HEK293 (cell line): ENCODE results near the gene CRYBB2.
"Not testable (repeated sequence)": the region's sequence is repeated elsewhere in the genome, so short reads cannot be mapped to it uniquely, and the experiment has no call there.

Experiments
- CTCF ChIA-PET: fragments of 350-600 bp; formaldehyde crosslinking; extraction: SDS; loops from one replicate; lab custom pipeline; 2021; ENCODE audit warnings: antibody characterized with exemption; lab: Yijun Ruan, JAX
- POLR2A ChIA-PET: fragments of 300-600 bp; formaldehyde crosslinking; extraction: SDS; loops from one replicate; lab custom pipeline; 2020; ENCODE audit warnings: antibody characterized with exemption, inconsistent platforms; lab: Yijun Ruan, JAX
- H3K27ac ChIP-seq: fragments of 200-500 bp; sonication (Bioruptor generic); 2 replicates; pipeline ENCODE4 v1.5.1; 2014; ENCODE audit warnings: low read depth, low read length, control low read depth, inconsistent platforms; ENCODE audit errors: extremely low read depth
- H3K36me3 ChIP-seq, 2 experiments: fragments of 200-500 bp in 1 of 2; sonication (Bioruptor generic) in 1 of 2; 1 replicate in 1 of 2; 2 replicates in 1 of 2; pipeline ENCODE4 v1.5.1; 2014 to 2017; ENCODE audit warnings: inconsistent platforms in 2 of 2, low read length in 2 of 2; ENCODE audit not compliant: control insufficient read depth in 2 of 2, insufficient read depth in 1 of 2
- H3K4me1 ChIP-seq: fragments of 200-500 bp; sonication (Bioruptor generic); 2 replicates; pipeline ENCODE4 v1.5.1; 2014; ENCODE audit warnings: mild to moderate bottlenecking, low read length, inconsistent platforms; ENCODE audit not compliant: control insufficient read depth, insufficient read depth
- H3K4me3 ChIP-seq: 2 replicates; pipeline ENCODE4 v1.5.1; 2011; ENCODE audit warnings: low read depth, mild to moderate bottlenecking, control low read depth, low read length, moderate library complexity
- H3K9me3 ChIP-seq: fragments of 200-500 bp; sonication (Bioruptor generic); 2 replicates; pipeline ENCODE4 v1.5.1; 2014; ENCODE audit warnings: low read depth, low read length, inconsistent platforms; ENCODE audit not compliant: control insufficient read depth, insufficient read depth
- BCL11B ChIP-seq: fragments of 450-650 bp; formaldehyde crosslinking; IDR thresholded peaks from 2 replicates; pipeline ENCODE4 v1.5.1; 2016; ENCODE audit warnings: low read depth, missing biosample characterization, missing genetic modification characterization
- MEIS1 ChIP-seq: sonication (generic); formaldehyde crosslinking; IDR thresholded peaks from 2 replicates; pipeline ENCODE4 v1.8.1; 2022; ENCODE audit warnings: missing genetic modification reagents, mild to moderate bottlenecking, borderline replicate concordance
- PBX3 ChIP-seq: sonication (generic); formaldehyde crosslinking; IDR thresholded peaks from 2 replicates; pipeline ENCODE4 v1.8.1; 2022; ENCODE audit warnings: mild to moderate bottlenecking, moderate library complexity, missing genetic modification reagents
- SCRT2 ChIP-seq: fragments of 450-650 bp; formaldehyde crosslinking; IDR thresholded peaks from 2 replicates; pipeline ENCODE4 v1.5.1; 2016; ENCODE audit warnings: missing biosample characterization, missing genetic modification characterization
- ZBTB17 ChIP-seq: fragments of 450-650 bp; formaldehyde crosslinking; IDR thresholded peaks from 2 replicates; pipeline ENCODE4 v1.5.1; 2016; ENCODE audit warnings: missing biosample characterization, missing genetic modification characterization
- ZBTB21 ChIP-seq: fragments of 450-650 bp; formaldehyde crosslinking; IDR thresholded peaks from 2 replicates; pipeline ENCODE4 v1.5.1; 2017; ENCODE audit warnings: missing biosample characterization, missing genetic modification characterization
- ZFHX2 ChIP-seq: fragments of 450-650 bp; formaldehyde crosslinking; conservative IDR thresholded peaks from 2 replicates; pipeline ENCODE4 v1.5.1; 2016; ENCODE audit warnings: missing biosample characterization, missing genetic modification characterization
- ZNF132 ChIP-seq: fragments of 450-650 bp; formaldehyde crosslinking; IDR thresholded peaks from 2 replicates; pipeline ENCODE4 v1.5.1; 2017; ENCODE audit warnings: missing biosample characterization, missing genetic modification characterization, borderline replicate concordance
- ZNF174 ChIP-seq: fragments of 450-650 bp; formaldehyde crosslinking; IDR thresholded peaks from 2 replicates; pipeline ENCODE4 v1.5.0; 2017; ENCODE audit warnings: missing biosample characterization, mild to moderate bottlenecking, missing genetic modification characterization
- ZNF211 ChIP-seq: fragments of 450-650 bp; formaldehyde crosslinking; IDR thresholded peaks from 2 replicates; pipeline ENCODE4 v1.5.1; 2016; ENCODE audit warnings: low read depth, missing biosample characterization, missing genetic modification characterization
- ZNF37A ChIP-seq: fragments of 450-650 bp; IDR thresholded peaks from 2 replicates; pipeline ENCODE4 v1.5.1; 2018; ENCODE audit warnings: missing biosample characterization, missing genetic modification characterization
- ZNF518A ChIP-seq: fragments of 450-650 bp; formaldehyde crosslinking; conservative IDR thresholded peaks from 2 replicates; pipeline ENCODE4 v1.5.1; 2016; ENCODE audit warnings: low read depth, missing biosample characterization, missing genetic modification characterization
- ZNF76 ChIP-seq: fragments of 450-650 bp; formaldehyde crosslinking; IDR thresholded peaks from 2 replicates; pipeline ENCODE4; 2016; ENCODE audit warnings: low read depth, missing biosample characterization, missing genetic modification characterization, borderline replicate concordance
- ZNF791 ChIP-seq: fragments of 450-650 bp; formaldehyde crosslinking; IDR thresholded peaks from 2 replicates; pipeline ENCODE4 v1.5.1; 2016; ENCODE audit warnings: missing biosample characterization, missing genetic modification characterization
- TF ChIP-seq, protein P1 (sequence below): fragments of 450-650 bp; formaldehyde crosslinking; IDR thresholded peaks from 2 replicates; pipeline ENCODE4 v1.5.1; 2016; ENCODE audit warnings: missing biosample characterization, missing genetic modification characterization
- TF ChIP-seq, protein P2 (sequence below): fragments of 450-650 bp; formaldehyde crosslinking; IDR thresholded peaks from 2 replicates; pipeline ENCODE4 v1.5.1; 2016; ENCODE audit warnings: missing biosample characterization, missing genetic modification characterization, borderline replicate concordance
- TF ChIP-seq, protein P3 (sequence below): fragments of 450-650 bp; formaldehyde crosslinking; IDR thresholded peaks from 2 replicates; pipeline ENCODE4 v1.5.1; 2017; ENCODE audit warnings: missing biosample characterization, missing genetic modification characterization
- TF ChIP-seq, protein P4 (sequence below): fragments of 450-650 bp; formaldehyde crosslinking; IDR thresholded peaks from 2 replicates; pipeline ENCODE4 v1.5.1; 2016; ENCODE audit warnings: missing biosample characterization, missing genetic modification characterization
- TF ChIP-seq, protein P5 (sequence below): fragments of 450-650 bp; formaldehyde crosslinking; IDR thresholded peaks from 2 replicates; pipeline ENCODE4 v1.5.1; 2016; ENCODE audit warnings: missing biosample characterization, missing genetic modification characterization

Gene CRYBB2

DNA sequence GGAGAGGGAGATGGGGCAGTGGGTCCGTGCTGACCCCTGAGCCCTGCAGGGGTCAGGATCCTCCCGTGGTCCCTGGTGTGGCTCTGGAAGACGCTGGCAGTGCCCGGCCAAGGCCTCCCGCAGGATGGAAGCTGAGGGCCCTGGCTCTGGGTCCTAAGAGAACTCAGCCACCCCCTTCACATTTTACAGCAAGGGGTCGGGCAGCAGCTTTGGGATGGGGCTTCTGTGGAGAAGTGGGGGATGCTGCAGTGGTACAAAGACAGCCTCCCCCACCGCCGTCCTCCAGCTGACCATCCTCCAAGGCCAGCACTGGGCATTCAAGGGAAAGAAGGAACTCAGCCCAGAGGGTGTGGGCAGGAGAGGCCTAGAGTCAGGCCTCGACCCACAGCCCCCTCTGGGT is 41.5 kb upstream of the CRYBB2 start:
- no peak overlapping the region for H3K27ac ChIP-seq
- H3K9me3 ChIP-seq = no peaks in the 10 kb centered on the region
- no peak overlapping the region for H3K4me3 ChIP-seq
- peaks cover 0 to 63% of the 10 kb centered on the region in 2 experiments; a peak in 2 of 3 replicates for H3K36me3 ChIP-seq
- TF ChIP-seq ZNF132 (tag by site-specific recombination) = no peak
- TF ChIP-seq BCL11B = no peak
- no peak for TF ChIP-seq ZBTB21 (tag by site-specific recombination)
- no peak for TF ChIP-seq ZNF37A (tag by site-specific recombination)
- no peak for TF ChIP-seq SCRT2 (tag by site-specific recombination)
- no peak for TF ChIP-seq ZNF76 (tag by site-specific recombination)
- TF ChIP-seq, protein P1, sequence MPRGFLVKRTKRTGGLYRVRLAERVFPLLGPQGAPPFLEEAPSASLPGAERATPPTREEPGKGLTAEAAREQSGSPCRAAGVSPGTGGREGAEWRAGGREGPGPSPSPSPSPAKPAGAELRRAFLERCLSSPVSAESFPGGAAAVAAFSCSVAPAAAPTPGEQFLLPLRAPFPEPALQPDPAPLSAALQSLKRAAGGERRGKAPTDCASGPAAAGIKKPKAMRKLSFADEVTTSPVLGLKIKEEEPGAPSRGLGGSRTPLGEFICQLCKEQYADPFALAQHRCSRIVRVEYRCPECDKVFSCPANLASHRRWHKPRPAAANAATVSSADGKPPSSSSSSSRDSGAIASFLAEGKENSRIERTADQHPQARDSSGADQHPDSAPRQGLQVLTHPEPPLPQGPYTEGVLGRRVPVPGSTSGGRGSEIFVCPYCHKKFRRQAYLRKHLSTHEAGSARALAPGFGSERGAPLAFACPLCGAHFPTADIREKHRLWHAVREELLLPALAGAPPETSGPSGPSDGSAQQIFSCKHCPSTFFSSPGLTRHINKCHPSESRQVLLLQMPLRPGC (tag by site-specific recombination) = no peak
- no peak for TF ChIP-seq PBX3
- TF ChIP-seq MEIS1 = no peak
- TF ChIP-seq ZNF791 (tag by site-specific recombination) = no peak
- TF ChIP-seq ZNF518A (tag by site-specific recombination) = no peak
- TF ChIP-seq, protein P2, sequence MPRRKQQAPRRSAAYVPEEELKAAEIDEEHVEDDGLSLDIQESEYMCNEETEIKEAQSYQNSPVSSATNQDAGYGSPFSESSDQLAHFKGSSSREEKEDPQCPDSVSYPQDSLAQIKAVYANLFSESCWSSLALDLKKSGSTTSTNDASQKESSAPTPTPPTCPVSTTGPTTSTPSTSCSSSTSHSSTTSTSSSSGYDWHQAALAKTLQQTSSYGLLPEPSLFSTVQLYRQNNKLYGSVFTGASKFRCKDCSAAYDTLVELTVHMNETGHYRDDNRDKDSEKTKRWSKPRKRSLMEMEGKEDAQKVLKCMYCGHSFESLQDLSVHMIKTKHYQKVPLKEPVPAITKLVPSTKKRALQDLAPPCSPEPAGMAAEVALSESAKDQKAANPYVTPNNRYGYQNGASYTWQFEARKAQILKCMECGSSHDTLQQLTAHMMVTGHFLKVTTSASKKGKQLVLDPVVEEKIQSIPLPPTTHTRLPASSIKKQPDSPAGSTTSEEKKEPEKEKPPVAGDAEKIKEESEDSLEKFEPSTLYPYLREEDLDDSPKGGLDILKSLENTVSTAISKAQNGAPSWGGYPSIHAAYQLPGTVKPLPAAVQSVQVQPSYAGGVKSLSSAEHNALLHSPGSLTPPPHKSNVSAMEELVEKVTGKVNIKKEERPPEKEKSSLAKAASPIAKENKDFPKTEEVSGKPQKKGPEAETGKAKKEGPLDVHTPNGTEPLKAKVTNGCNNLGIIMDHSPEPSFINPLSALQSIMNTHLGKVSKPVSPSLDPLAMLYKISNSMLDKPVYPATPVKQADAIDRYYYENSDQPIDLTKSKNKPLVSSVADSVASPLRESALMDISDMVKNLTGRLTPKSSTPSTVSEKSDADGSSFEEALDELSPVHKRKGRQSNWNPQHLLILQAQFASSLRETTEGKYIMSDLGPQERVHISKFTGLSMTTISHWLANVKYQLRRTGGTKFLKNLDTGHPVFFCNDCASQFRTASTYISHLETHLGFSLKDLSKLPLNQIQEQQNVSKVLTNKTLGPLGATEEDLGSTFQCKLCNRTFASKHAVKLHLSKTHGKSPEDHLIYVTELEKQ (tag by site-specific recombination) = no peak
- no peak for TF ChIP-seq ZNF174 (tag by site-specific recombination)
- TF ChIP-seq, protein P3, sequence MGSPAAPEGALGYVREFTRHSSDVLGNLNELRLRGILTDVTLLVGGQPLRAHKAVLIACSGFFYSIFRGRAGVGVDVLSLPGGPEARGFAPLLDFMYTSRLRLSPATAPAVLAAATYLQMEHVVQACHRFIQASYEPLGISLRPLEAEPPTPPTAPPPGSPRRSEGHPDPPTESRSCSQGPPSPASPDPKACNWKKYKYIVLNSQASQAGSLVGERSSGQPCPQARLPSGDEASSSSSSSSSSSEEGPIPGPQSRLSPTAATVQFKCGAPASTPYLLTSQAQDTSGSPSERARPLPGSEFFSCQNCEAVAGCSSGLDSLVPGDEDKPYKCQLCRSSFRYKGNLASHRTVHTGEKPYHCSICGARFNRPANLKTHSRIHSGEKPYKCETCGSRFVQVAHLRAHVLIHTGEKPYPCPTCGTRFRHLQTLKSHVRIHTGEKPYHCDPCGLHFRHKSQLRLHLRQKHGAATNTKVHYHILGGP = no peak
- no peak for TF ChIP-seq ZNF211
- TF ChIP-seq, protein P4, sequence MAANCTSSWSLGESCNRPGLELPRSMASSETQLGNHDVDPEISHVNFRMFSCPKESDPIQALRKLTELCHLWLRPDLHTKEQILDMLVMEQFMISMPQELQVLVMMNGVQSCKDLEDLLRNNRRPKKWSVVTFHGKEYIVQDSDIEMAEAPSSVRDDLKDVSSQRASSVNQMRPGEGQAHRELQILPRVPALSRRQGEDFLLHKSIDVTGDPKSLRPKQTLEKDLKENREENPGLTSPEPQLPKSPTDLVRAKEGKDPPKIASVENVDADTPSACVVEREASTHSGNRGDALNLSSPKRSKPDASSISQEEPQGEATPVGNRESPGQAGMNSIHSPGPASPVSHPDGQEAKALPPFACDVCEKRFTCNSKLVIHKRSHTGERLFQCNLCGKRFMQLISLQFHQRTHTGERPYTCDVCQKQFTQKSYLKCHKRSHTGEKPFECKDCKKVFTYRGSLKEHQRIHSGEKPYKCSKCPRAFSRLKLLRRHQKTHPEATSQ (tag by site-specific recombination) = no peak
- TF ChIP-seq ZFHX2 (tag by site-specific recombination) = no peak
- TF ChIP-seq ZBTB17 = no peak
- TF ChIP-seq, protein P5, sequence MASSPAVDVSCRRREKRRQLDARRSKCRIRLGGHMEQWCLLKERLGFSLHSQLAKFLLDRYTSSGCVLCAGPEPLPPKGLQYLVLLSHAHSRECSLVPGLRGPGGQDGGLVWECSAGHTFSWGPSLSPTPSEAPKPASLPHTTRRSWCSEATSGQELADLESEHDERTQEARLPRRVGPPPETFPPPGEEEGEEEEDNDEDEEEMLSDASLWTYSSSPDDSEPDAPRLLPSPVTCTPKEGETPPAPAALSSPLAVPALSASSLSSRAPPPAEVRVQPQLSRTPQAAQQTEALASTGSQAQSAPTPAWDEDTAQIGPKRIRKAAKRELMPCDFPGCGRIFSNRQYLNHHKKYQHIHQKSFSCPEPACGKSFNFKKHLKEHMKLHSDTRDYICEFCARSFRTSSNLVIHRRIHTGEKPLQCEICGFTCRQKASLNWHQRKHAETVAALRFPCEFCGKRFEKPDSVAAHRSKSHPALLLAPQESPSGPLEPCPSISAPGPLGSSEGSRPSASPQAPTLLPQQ = no peak
- TF ChIP-seq, all 188 proteins: peak for 0
- CTCF ChIA-PET = no interaction called here
- no peaks in the 10 kb centered on the region for H3K4me1 ChIP-seq
- POLR2A ChIA-PET = no interaction called here

DNA sequence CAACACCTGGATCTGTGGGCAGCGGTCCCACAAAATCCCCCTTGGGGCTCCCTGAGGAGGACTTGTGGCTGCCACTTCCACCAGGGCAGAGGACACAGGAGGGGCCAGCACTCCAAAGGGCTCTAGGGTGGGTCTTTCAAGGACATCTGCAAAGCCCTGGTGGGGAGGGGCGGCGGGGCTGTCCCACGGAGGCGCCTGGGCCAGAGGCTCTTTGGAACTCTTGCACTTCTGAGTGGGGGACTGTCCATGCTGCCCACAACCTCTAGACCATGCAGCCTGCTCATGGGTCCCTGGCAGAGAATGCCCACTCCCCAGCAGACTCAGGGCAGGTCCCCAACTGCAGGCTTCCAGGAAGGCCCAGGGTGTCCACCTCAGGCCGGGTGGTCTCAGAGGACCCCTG is 41.1 kb upstream of the CRYBB2 start:
- H3K4me1 ChIP-seq, H3K27ac ChIP-seq, CTCF ChIA-PET, POLR2A ChIA-PET, H3K9me3 ChIP-seq, H3K4me3 ChIP-seq: not testable (repeated sequence)
- peaks cover 0 to 59% of the 10 kb centered on the region in 2 experiments; a peak in 2 of 3 replicates for H3K36me3 ChIP-seq
